Erythroblast (primary cell): ENCODE measurements around the gene WNK1.

Source experiments
- GATA1 ChIP-seq: IDR thresholded peaks from 2 replicates; pipeline ENCODE4 v1.6.1; 2011; ENCODE audit warnings: low read depth, mild to moderate bottlenecking, control low read depth, low read length, moderate library complexity
- POLR2A ChIP-seq: IDR thresholded peaks from 2 replicates; pipeline ENCODE4 v1.6.1; 2011; ENCODE audit warnings: mild to moderate bottlenecking, low read length

- TF ChIP-seq POLR2A: no peak
- TF ChIP-seq GATA1: no peak
Observed at GRCh38 chr12:812950-813349, 60.6 kb downstream of the WNK1 start.
